Testis (tissue), 2 donors: ENCODE results near the gene SERPINB11.
"Not testable (repeated sequence)": the region's sequence is repeated elsewhere in the genome, so short reads cannot be mapped to it uniquely, and the experiment has no call there.

Experiments
- POLR2A ChIP-seq: fragments of 450-650 bp; IDR thresholded peaks from one replicate; pipeline ENCODE4 v1.6.1; 2017; ENCODE audit warnings: antibody characterized with exemption, mild to moderate bottlenecking, moderate library complexity
- TF ChIP-seq, protein P1 (sequence below), 3 experiments: fragments of 450-650 bp in 2 of 3; fragments of 200-600 bp in 1 of 3; sonication (generic) in 1 of 3; IDR thresholded peaks; one replicate each; pipeline ENCODE4 v1.5.1; 2016 to 2019; ENCODE audit warnings: antibody characterized with exemption in 3 of 3, mild to moderate bottlenecking in 2 of 3, moderate library complexity in 1 of 3

DNA sequence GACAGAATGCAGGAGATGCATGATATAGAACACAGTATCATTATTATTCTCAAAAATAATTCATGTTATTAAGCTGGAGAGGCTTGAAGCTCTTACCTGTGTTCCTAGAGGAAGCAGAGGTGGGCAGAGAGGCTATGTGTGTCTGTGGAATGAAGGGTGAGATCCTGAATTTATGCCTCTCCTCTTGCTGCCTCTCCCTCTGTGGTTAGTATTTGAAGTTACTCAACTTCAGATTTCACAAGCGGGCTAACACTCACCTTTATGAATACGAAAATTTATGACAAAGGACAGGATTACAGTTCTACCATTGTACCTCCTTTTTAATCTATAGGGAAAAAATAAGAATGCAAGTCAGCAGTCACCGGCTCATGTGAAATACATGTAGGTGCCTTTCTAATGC is 41.0 kb upstream of the SERPINB11 start, which contains the start of gene SERPINB3:
- TF ChIP-seq, protein P1, sequence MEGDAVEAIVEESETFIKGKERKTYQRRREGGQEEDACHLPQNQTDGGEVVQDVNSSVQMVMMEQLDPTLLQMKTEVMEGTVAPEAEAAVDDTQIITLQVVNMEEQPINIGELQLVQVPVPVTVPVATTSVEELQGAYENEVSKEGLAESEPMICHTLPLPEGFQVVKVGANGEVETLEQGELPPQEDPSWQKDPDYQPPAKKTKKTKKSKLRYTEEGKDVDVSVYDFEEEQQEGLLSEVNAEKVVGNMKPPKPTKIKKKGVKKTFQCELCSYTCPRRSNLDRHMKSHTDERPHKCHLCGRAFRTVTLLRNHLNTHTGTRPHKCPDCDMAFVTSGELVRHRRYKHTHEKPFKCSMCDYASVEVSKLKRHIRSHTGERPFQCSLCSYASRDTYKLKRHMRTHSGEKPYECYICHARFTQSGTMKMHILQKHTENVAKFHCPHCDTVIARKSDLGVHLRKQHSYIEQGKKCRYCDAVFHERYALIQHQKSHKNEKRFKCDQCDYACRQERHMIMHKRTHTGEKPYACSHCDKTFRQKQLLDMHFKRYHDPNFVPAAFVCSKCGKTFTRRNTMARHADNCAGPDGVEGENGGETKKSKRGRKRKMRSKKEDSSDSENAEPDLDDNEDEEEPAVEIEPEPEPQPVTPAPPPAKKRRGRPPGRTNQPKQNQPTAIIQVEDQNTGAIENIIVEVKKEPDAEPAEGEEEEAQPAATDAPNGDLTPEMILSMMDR (IDR thresholded peaks at IDR 0.05) = not testable (repeated sequence)
- TF ChIP-seq POLR2A = not testable (repeated sequence)
